ENCODE results near the gene F8A1. TPM values are rescaled to one million over a fixed set of nuclear protein-coding genes. Genes with fewer than 3 reads are reported as not detected.

Gene F8A1
- total RNA-seq, 1 experiment from 2014 or later, result 28.8 TPM

DNA sequence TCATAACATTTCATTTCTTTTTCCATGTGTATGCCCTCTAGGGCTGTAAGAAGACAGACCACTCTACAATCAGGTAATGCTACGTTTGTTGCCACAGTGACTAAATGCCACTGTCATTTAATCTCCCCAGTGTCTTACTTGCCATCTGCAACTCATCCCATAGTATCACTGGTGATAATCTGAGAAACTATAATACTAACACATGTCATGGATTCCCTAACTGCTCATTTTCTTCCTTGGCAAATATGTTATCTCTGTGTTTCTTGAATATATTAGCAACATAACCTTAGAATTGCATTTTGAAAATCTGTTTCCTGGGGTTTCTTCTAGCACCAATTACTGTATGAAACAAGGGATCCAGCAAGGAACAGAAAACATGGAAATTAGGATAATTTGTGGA lies 6.1 kb downstream of the F8A1 start:
- BruUV-seq (replicated peaks), result no TSS peak
- no peak overlapping the region for H3K9ac ChIP-seq (ENCODE audit: low read length)
- CTCF ChIA-PET, result no interaction called here
- DNase-seq (ENCODE audit: low read depth, low spot score) (no peak), ATAC-seq (no peak)
- POLR2A ChIA-PET, result no interaction called here
- no peak for TF ChIP-seq FOSL1 (IDR thresholded peaks at IDR 0.05; ENCODE audit: low read depth)
- no peak for TF ChIP-seq SRF (IDR thresholded peaks at IDR 0.05; ENCODE audit: low read depth)
- no peak for TF ChIP-seq ELF1 (IDR thresholded peaks at IDR 0.05; ENCODE audit: borderline replicate concordance, low read depth)
- TF ChIP-seq SIN3A (IDR thresholded peaks at IDR 0.05; ENCODE audit: low read depth), result no peak
- no peak for TF ChIP-seq CEBPB (IDR thresholded peaks at IDR 0.05; ENCODE audit: low read depth)
- TF ChIP-seq ZNF274 (IDR thresholded peaks at IDR 0.05; ENCODE audit: low read depth, low read length), result no peak
- TF ChIP-seq CBX3 (IDR thresholded peaks at IDR 0.05; ENCODE audit: low read depth), result no peak
- TF ChIP-seq EZH2 (IDR thresholded peaks at IDR 0.05), result no peak
- no peak for TF ChIP-seq EZH2phosphoT487 (IDR thresholded peaks at IDR 0.05; ENCODE audit: borderline replicate concordance)
- TF ChIP-seq, protein P1, sequence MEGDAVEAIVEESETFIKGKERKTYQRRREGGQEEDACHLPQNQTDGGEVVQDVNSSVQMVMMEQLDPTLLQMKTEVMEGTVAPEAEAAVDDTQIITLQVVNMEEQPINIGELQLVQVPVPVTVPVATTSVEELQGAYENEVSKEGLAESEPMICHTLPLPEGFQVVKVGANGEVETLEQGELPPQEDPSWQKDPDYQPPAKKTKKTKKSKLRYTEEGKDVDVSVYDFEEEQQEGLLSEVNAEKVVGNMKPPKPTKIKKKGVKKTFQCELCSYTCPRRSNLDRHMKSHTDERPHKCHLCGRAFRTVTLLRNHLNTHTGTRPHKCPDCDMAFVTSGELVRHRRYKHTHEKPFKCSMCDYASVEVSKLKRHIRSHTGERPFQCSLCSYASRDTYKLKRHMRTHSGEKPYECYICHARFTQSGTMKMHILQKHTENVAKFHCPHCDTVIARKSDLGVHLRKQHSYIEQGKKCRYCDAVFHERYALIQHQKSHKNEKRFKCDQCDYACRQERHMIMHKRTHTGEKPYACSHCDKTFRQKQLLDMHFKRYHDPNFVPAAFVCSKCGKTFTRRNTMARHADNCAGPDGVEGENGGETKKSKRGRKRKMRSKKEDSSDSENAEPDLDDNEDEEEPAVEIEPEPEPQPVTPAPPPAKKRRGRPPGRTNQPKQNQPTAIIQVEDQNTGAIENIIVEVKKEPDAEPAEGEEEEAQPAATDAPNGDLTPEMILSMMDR (IDR thresholded peaks at IDR 0.05 in 2 of 3, conservative IDR thresholded peaks at IDR 0.05 in 1 of 3; ENCODE audit: borderline replicate concordance in 1 of 3, insufficient read depth in 1 of 3, low read depth in 2 of 3, low read length in 2 of 3), result no peak
- TF ChIP-seq RAD21 (IDR thresholded peaks at IDR 0.05; ENCODE audit: low read depth), result no peak
- TF ChIP-seq YY1 (IDR thresholded peaks at IDR 0.05; ENCODE audit: extremely low read depth, insufficient replicate concordance, low read depth, low read length), result no peak
- TF ChIP-seq REST (IDR thresholded peaks at IDR 0.05; ENCODE audit: low read depth), result no peak
- TF ChIP-seq, protein P2, sequence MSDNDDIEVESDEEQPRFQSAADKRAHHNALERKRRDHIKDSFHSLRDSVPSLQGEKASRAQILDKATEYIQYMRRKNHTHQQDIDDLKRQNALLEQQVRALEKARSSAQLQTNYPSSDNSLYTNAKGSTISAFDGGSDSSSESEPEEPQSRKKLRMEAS (IDR thresholded peaks at IDR 0.05), result no peak
- TF ChIP-seq ZFX (IDR thresholded peaks at IDR 0.05), result no peak
- no peak for TF ChIP-seq SP1 (IDR thresholded peaks at IDR 0.05; ENCODE audit: low read depth)
- no peak for TF ChIP-seq JUND (IDR thresholded peaks at IDR 0.05)
- TF ChIP-seq TCF7L2 (IDR thresholded peaks at IDR 0.05; ENCODE audit: borderline replicate concordance, extremely low read depth, insufficient read depth, insufficient read length), result no peak
- TF ChIP-seq EGR1 (IDR thresholded peaks at IDR 0.05; ENCODE audit: low read depth), result no peak
- TF ChIP-seq ZBTB33 (IDR thresholded peaks at IDR 0.05; ENCODE audit: extremely low read depth, insufficient replicate concordance, low read length), result no peak
- H3K79me2 ChIP-seq (ENCODE audit: insufficient read depth, low read length), result no peaks in the 10 kb centered on the region
- no peaks in the 10 kb centered on the region for H3K9me2 ChIP-seq (ENCODE audit: insufficient read depth)
- no peaks in the 10 kb centered on the region for H4K20me1 ChIP-seq (ENCODE audit: insufficient read depth)
- no peak overlapping the region for H2AFZ ChIP-seq (ENCODE audit: low read depth, low read length, poor library complexity, severe bottlenecking)
- RAD21 ChIA-PET (ENCODE audit: low non-redundant PET in 1 of 2, low total read pairs in 2 of 2, uncharacterized antibody in 2 of 2, unreplicated experiment in 2 of 2), result no interaction called here
- H3K27ac ChIP-seq (ENCODE audit: low read depth, low read length), result no peak overlapping the region
- H3K4me2 ChIP-seq (ENCODE audit: low read length), result no peak overlapping the region
- intact Hi-C loops (cut with micrococcal nuclease), result no loop called here
- no peak overlapping the region for H3K4me3 ChIP-seq (replicated peaks in 1 of 2; ENCODE audit: low read depth in 1 of 2, low read length in 2 of 2)
- H3K36me3 ChIP-seq (ENCODE audit: control insufficient read depth in 1 of 2, insufficient read depth in 2 of 2, low read length in 2 of 2), result no peaks in the 10 kb centered on the region
- H3K4me1 ChIP-seq (ENCODE audit: control insufficient read depth in 1 of 2, insufficient read depth in 2 of 2, low read length in 2 of 2), result no peaks in the 10 kb centered on the region
- no peaks in the 10 kb centered on the region for H3K27me3 ChIP-seq (ENCODE audit: insufficient read depth, low read length)
- H3K9me3 ChIP-seq (ENCODE audit: control insufficient read depth in 1 of 2, insufficient read depth in 1 of 2, low read depth in 1 of 2, low read length in 2 of 2), result no peaks in the 10 kb centered on the region
